GM21423 (cell line): ENCODE measurements around the gene CIRBP.

Source experiments
- ATAC-seq: cut with Tn5 transposase; IDR thresholded peaks from one replicate; pipeline ENCODE4 v1.9.1; 2021; ENCODE audit warnings: mild to moderate bottlenecking, moderate library complexity; ENCODE audit not compliant: unreplicated experiment

CIRBP gene

DNA sequence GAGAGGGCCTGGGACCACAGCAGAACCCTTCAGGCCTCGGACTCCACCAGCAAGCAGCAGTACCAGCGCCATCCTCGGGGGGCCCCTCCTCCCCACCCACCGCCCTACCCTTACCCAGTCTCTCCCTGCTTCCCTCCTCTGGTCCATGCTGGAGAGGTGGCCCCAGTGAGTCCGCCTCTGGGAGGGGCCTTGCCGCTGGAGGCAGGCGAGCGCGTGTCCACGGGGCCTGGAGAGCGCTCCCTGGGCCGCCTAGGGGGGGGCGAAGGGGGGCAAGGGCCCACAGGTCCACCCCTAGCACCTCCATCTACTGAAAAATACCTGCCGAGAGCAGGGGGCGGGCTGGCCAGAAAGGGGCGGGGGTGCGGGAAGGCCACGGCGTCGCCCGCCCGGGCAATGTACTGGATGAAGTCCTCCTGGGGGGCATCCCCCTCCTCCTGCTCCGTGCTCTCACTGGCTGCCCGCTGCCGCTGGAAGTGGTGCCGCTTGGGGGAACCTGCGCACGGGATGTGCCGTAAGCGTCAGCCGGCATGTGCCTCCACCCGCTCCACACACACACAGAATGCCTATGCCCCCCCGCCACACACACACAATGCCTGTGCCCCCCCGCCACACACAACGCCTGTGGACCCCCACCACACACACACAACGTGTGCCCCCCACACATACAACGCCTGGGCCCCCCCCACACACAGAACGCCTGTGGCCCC lies 38.2 kb upstream of the CIRBP start:
- ATAC-seq = no peak

DNA sequence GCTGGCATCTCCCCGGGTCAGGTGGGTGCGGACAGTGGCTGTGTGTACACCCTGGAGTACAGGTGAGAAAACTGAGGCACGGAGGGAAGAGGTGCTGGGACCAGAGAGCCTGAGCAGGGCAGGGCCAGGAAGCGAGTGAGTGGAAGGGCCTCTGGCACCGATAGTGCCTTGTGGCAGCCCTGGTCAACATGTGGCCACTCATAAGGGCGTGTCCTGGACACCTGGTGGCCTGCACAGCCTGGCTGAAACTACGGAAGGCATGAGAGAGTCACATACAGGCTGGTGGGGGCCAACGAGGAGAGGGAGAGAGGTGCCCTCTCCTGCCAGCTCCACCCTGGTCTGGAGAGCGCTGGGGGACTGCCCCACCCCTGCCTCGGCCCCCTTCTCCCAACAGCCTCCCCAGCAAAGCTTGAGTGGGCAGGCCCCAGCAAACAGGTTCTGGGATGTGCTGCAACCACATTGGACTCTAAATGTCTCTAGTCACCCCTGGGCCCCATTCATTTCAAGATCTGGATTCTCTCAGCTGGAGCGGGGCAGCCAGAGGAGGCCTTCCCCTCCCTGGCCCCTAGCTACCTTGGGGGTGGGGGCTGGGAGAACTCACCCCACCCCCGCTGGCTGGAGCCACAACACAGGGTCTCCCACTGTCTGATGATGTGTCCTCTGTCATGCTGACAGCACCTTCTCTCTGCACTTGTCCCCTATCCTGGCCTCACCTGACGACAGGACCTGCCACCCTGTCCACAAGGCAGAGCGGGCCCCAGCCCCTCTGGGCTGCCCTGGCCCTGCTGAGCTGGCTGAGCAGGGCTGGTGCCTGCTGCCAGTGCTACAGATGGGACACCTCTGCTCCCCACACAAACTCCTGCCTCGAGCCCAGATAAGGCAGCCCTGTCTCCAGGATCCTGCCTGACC lies 37.1 kb upstream of the CIRBP start:
- no peak for ATAC-seq

DNA sequence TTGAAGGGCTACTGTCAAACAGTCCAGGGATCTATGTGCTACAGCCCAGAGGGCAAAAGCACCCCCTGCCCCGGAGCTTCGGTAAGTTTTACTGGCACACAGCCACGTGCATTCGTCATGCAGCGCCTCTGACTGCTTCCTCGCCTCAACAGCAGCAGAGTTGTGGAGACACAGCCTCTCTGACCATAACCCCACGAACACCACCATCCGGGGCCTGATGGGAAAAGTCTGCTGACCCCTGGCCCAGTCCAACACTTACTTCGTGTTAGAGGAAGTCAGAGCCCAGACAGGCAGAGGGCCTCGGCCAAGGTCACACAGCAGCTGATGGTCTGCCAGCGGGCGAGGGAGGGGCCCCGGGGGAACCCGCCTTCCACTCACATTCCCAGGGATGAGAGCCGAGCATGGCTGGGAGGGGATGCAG lies 36.5 kb upstream of the CIRBP start:
- no peak for ATAC-seq

DNA sequence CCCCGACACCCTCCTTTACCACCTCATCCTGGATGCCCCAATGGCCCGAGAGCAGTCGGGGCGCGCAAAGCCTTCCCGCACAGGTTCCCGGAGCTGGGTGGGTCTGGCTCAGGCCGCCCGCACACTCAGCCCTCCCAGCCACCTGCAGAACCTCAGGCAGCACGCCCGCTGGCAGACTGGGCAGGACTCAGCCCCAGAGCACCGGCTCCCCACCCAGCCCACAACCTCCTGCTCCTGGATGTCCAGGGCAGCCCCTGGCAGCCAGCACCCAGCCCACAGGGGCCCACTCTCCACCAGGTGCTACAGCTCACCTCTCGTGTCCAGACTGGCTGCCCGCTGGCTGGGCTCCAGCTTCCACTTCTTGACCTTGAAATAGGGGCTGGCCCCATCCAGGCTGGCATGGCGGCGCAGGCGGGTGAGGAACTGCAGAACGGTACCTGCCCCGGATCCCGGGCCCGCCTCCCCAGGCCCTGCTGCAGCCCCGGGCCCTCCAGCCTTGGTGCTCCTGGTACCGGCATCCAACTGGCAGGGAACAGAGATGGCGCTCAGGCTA lies 35.9 kb upstream of the CIRBP start:
- ATAC-seq = no peak

DNA sequence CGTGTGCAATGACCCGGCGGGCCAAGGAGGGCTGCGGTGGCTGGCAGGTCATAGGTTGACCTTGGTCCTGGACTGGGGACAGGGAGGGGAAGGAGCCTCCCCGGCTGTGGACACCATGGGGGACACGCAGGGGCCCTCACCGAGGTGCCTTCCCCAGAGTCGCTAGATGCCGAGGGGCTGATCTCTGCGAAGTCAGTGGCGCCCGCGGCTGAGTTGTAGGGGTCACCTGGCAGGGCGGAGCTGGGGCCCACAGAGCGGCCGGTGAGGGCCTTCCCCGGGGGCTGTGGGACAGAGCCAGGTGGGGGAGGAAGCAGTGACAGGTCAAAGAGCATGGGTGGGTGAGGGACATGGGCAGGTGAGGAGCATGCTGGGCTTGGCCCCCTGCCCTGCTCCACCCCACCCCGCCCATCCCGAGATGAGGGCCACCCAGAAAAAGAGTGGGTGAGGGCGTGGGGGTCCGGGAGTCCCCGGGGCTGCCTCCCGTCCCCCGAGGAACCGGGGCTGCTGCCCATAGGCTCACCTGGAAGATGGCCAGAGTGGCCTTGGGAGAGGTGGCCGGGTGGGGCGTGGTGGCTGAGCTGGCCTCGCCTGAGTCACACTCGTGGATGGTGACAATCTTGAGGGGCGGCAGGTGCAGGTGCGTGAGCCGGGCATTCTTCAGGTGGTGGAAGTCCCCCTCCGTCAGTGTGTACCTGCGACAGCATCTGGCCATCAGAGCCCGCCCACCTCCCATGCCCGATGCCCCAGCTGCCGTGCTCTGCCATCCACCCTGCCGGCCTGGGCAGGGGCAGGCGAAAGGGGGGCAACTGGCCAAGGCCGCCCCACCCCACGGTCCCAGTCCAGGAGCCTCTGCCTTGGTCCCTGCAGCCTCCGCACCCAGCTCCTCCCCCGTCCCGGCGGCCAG lies 34.8 kb upstream of the CIRBP start:
- ATAC-seq = no peak

DNA sequence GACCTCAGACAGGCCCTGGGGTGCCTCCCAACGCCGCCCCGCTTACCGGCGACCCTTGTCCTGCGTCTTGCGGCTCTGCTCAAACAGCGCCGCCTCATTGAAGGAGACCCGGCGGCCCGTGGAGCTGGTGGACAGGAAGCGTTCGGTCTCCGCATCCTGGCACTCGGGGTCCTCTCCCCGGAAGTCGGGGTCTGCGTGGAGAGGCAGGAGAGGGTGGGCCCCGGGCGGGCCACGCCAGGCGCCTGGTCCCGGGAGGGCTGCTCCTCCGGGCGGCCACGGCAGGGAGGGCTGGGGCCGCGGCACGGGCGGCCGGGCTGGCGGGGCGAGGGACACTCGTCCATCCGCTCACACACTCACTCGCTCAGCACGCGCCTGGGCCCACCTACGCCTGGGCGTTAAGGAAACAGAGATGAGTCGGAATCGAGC lies 34.2 kb upstream of the CIRBP start:
- ATAC-seq = no peak

DNA sequence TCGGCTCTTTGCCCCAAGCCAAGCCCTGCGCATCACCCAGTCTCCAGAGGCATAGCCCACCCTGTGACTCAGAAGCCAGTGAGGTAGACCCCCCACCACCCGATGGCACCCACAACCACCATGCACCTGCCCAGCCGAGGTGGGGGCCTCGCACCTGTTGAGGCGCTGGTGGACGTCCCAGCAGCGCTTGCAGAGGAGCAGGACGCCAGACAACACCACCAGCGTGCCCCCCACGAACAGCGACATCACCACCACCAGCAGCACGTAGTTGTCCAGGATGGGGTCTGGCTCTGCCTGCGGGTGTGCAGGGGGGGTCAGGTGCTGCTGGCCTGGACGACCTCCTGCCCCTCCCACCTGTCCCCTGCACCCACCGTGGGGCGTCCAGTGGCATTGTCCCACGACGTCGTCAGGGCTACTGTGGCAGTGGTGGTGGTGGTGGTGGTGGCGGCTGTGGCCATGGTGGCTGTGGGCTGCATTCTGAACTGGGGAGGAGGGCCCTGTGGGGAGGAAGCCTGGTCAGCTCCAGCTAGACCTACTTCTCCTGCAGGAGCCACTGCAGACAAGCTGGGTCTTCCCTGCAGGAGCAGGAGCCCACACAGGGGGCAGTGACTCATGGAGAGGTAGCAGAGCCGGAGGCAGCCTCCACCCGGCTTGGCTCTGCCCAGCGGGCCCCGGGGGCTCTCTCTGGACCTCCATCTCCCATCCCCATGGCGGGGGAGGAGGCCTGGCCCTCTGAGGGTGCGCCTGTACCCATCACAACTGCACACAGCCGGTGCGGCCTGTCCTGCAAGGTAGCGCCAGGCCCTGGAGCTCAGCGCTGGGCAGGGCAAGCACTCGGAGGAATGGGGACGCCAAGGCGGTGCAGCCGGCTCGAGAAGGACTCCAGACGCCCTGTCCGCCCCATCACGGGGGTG lies 33.2 kb upstream of the CIRBP start:
- ATAC-seq = no peak

DNA sequence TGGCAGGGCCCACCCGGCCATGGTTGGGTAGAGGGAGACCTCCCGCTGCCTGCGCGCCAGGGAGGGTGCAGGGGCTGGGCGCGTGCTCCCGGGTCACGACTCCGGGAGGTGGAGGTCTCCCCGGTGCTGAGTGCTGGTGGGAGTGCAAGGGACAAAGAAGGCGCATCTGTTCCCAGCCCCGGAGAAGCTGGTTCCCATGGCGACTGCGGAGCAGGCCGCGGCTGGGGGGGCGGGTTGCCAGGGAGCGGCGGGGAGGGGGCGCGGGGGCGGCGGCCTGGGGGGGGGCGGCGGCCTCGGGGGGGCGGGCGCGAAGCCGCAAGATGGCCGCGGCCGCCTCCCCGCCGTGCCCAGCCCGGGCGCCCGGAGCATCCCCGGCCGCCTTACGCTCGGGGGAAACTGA lies 32.6 kb upstream of the CIRBP start:
- ATAC-seq = no peak

DNA sequence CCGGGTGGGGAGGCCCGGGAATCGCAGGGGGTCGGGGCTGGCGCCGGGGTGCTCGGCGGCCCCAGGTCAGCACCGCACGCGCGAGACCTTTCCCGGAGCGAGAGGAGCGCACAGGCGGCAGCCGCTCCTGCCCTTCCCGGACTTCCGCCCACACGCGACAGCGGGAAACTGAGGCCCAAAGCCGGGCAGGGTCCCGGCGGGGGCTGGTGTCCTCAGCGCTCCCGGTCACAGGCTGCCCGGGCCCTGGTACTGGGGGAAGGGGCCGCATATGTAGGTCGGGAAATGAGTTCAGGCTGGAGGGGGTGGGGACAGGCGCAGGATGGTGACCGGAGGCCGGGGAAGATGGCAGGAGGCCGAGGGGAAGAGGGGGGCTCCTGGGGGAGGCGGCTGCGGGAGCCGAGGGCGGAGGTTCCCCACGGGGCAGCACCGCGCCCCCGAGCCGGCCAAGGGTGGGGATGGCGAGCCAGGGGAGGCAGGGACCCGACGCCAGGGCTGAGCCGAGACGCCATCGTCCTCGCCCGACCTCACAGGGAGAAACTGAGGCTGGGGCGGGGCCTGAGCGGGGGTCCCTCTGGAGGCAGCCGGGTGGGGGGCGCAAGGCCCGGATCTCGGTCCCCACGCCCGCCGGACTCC lies 32.0 kb upstream of the CIRBP start:
- no peak for ATAC-seq

DNA sequence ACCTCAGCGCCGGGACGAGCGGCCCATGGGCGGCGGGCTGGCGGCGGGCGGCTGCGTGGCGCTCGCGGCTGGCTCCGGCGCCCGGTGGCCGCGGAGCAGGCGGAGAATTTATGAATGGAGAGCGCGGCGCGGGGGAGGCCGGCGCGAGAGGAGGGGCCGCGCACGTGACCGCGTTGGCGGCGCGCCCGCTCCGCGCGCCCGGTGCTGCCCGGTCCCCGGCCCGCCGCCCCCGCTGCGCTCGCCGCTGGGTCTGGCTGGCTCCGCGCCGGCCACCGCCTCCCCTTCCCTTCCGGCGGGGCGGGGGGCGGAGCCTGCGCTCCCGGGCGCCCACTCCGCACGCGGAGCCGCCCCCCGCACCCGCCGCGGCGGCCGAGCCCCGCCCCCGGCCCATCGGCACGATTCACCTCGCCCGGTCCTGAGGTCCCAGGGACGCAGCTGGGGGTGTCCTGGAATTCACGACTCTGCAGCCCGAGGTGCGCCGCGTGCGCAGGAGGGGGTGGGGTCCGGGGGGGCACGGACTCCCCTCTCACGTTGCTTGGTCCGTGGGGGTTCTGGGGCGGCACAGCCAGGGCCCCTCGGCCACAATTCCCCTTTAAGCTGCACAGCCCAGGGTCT lies 31.3 kb upstream of the CIRBP start, which contains the start of gene CBARP:
Gene CBARP, minus strand, starts transcription at position 252 of the 615 bp plus-strand sequence. CDS start 1,905 bp downstream, outside the sequence.
- no peak for ATAC-seq

DNA sequence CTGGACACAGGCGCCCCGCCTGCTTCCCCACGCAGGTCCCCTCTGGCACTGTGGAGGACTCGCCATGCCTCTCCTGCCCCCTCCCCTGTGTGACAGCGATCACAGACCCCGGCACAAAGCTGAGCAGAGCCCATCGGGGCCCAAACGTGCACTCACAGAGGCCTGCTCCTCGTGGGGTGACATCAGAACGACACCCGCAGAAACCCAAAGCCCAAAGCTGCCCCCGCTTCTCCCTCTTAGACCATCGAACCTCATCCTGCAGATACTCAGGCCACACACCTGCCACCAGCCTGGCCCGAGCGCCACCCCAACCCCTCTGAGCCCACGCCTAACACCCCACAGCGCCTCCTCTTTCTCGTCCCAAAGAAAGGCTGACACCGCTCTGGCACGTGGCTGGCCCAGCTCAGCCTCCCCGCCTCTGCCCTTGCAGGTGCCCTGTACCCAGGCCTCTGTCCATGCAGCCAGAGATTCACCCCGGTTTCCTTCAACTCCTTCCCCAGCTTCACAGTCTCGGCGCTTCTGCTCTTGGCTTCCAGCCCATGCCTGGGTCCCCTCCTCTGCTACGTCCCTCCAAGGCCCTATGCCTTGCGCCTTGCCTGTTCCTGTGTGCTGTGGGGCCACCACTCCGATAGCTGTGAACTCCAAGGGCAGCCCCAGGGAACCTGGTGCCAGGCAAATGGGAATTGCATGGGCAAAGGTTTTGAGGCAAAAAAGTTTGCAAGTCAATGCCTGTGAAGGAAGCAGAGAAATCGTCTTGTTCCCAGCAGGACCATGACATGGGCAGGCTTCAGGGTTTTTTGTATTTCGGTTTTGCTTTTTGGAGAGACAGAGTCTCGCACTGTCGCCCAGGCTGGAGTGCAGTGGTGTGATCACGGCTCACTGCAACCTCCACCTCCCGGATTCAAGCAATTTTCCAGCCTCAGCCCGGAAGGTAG lies 30.5 kb upstream of the CIRBP start:
- ATAC-seq = no peak

DNA sequence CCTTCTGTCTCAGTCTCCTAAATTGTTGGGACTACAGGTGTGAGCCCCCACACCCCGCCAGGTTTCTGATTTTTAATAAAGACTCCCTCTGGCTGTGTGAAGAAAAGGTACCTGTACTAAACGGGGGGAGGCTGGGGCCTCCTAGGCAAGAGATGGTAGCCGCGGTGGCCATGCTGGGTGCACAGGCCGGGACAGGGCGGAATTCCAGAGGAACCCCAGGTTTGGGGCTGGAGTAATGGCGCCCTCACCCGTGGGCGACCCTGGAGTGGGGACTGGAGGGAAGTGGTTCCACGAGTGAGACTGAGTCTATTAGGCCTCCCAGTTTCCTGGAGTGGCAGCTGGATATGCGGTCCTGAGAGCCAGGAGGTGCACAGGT lies 29.7 kb upstream of the CIRBP start:
- ATAC-seq = no peak

DNA sequence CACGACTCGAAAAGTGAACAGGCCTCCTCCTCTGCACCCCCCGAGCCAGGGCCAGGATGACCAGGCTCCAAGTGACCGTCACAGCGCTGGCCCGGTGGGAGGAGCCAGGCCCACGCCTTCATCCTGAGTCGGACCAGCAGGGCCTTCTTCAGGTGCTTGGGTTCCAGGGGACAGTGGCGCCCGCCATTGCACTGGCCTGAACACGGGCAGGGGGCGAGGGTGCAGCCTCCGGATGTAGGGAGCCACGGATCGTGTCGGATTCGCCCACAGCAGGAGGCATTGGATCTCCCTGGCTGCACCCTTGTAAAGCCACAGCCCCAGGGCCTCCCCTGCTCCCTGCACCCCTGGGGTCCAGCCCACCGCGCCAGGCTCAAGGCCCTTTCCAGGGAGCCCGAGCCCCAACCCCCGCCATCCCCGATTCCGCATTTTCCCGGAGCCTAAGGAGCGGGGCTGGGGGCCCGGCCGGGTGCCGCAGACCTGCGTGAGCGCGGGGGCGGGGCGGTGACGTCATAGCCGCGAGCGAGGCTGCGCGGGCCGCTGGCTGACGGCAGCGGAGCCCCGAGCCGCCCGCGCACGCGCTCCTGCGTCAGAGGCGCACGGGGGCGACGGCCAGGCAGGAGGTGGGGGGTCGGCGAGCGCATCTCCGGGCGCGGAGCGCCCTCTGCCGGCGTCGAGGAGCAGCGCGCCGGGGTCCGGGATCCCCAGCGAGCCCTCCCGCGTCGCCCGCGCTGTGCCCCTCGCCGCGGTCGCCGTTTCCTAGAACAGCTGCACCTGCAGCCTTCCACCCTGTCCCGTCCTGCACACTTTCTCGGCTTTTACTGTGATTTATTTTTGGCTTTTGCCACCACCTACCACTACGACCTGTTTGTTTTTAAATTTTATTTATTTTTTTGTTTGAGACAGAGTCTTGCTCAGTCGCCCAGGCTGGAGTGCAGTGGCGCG lies 29.1 kb upstream of the CIRBP start:
- peak; percentile 35 for ATAC-seq

DNA sequence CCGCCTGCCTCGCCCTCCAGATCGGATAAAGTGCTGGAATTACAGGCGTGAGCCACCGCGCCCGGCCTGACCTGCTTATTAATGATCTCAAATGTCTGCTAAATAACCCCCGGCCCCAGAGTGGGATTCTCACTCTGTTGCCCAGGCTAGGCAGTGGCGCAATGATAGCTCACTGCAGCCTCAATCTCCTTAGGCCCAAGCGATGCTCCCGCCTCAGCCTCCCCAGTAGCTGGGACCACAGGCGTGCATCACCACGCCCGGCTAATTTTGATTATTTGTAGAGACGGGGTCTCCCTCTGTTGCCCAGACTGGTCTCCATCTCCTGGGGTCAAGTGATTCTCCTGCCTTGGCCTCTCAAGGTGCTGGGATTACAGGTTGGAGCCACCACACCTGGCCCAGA lies 28.2 kb upstream of the CIRBP start:
- ATAC-seq = no peak

DNA sequence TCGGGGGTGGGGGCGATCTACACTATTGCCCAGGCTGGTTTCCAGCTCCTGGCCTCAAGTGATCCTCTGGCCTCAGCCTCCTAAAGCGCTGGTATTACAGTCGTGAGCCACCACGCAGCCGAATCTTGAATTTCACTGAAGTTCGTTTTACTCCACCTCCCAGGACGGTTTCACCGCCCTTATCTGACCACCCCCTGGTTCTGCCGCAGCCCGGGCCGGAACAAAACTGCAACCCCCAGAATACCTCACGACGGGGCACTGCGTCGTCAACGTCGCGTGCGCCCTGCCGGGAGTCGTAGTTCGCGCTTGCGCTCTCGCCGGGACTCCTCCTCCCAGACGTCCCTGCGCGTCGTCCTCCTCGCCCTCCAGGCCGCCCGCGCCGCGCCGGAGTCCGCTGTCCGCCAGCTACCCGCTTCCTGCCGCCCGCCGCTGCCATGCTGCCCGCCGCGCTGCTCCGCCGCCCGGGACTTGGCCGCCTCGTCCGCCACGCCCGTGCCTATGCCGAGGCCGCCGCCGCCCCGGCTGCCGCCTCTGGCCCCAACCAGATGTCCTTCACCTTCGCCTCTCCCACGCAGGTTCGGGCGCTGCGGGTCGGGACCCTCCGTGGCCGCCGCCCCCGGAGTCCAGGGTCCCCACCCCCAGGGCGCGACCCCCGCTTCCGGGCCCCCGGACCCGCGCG lies 27.6 kb upstream of the CIRBP start, which contains the start of gene ATP5F1D:
Gene ATP5F1D, plus strand, starts transcription at position 335 of the 679 bp plus-strand sequence. Its CDS starts 100 bp downstream, at position 435.
- peak; percentile 51 for ATAC-seq
